ENCODE data around the gene CACNA1G.

The CACNA1G gene

GRCh38 chr17:50548831-50549230 is 11.7 kb upstream of the CACNA1G start:
- no peaks in the 10 kb centered on the region for H3K79me2 ChIP-seq (ENCODE audit: control insufficient read depth, low read length)
- no peaks in the 10 kb centered on the region for H3F3A ChIP-seq (ENCODE audit: control insufficient read depth, insufficient read depth)
- H3K27me3 ChIP-seq (ENCODE audit: control insufficient read depth, low read length), result peaks cover 10% of the 10 kb centered on the region; the same call in 1 of the 2 replicates
- no peaks in the 10 kb centered on the region for H3K9me2 ChIP-seq (replicated peaks; ENCODE audit: control insufficient read depth, low read length)
- H3K4me1 ChIP-seq (ENCODE audit: control insufficient read depth, low read length), result peaks cover 7% of the 10 kb centered on the region
- H4K20me1 ChIP-seq (ENCODE audit: control insufficient read depth, insufficient read depth, low read depth, low read length), result peaks cover 3% of the 10 kb centered on the region; the same call in 1 of the 2 replicates
- no peak overlapping the region for H3K27ac ChIP-seq (ENCODE audit: low read depth, low read length)
- H3K4me3 ChIP-seq (ENCODE audit: low read length), result no peak overlapping the region
- no peaks in the 10 kb centered on the region for H3K36me3 ChIP-seq (ENCODE audit: control insufficient read depth, low read length)
- no peak overlapping the region for H3K4me2 ChIP-seq (ENCODE audit: low read length)
- no peaks in the 10 kb centered on the region for H3K9me3 ChIP-seq (ENCODE audit: control insufficient read depth, insufficient read depth, low read length)
- TF ChIP-seq EZH2phosphoT487 (IDR thresholded peaks at IDR 0.05; ENCODE audit: borderline replicate concordance, low read length), result no peak
- TF ChIP-seq, protein P1, sequence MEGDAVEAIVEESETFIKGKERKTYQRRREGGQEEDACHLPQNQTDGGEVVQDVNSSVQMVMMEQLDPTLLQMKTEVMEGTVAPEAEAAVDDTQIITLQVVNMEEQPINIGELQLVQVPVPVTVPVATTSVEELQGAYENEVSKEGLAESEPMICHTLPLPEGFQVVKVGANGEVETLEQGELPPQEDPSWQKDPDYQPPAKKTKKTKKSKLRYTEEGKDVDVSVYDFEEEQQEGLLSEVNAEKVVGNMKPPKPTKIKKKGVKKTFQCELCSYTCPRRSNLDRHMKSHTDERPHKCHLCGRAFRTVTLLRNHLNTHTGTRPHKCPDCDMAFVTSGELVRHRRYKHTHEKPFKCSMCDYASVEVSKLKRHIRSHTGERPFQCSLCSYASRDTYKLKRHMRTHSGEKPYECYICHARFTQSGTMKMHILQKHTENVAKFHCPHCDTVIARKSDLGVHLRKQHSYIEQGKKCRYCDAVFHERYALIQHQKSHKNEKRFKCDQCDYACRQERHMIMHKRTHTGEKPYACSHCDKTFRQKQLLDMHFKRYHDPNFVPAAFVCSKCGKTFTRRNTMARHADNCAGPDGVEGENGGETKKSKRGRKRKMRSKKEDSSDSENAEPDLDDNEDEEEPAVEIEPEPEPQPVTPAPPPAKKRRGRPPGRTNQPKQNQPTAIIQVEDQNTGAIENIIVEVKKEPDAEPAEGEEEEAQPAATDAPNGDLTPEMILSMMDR (IDR thresholded peaks at IDR 0.05; ENCODE audit: low read depth, low read length, poor library complexity, severe bottlenecking), result no peak

DNA sequence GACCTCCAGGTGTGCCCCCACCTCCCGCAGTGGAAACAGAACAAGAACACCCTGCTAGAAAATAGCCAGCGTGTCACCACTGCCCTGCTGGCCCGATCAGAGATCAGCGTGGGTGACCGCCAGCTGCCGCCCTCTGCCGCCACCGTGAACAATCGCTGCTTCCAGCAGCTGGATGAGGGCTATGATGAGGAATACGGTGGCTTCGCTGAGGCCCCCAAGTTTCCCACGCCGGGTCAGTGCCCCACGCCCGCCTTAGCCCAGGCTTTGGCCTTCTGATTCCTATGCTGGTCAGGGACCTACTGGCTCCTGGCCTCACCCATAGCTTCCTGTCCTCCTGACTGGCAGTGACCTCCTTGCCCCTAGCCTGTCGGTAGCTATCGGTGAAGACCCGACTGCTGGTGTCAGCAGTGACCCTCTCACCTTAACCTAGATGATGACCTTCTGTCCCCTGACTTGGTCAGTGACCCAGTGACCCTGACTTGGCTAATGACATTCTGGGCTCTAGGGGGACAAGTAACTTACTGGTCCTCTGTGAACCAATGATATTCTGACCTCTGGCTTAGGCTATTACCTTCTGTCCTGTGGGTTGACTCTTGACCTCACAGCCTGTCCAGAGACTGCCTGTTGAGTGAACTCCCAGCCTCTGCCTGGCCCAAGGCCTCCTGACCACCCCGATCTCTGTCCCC is 11.1 kb upstream of the CACNA1G start:
- H3K4me2 ChIP-seq (ENCODE audit: low read length), result no peak overlapping the region
- H3K27me3 ChIP-seq (ENCODE audit: control insufficient read depth, low read length), result peaks cover 5% of the 10 kb centered on the region; the same call in 1 of the 2 replicates
- no peaks in the 10 kb centered on the region for H3F3A ChIP-seq (ENCODE audit: control insufficient read depth, insufficient read depth)
- no peak for TF ChIP-seq EZH2phosphoT487 (IDR thresholded peaks at IDR 0.05; ENCODE audit: borderline replicate concordance, low read length)
- TF ChIP-seq, protein P1 (IDR thresholded peaks at IDR 0.05; ENCODE audit: low read depth, low read length, poor library complexity, severe bottlenecking), result no peak
- H3K27ac ChIP-seq (ENCODE audit: low read depth, low read length), result no peak overlapping the region
- H3K9me2 ChIP-seq (replicated peaks; ENCODE audit: control insufficient read depth, low read length), result no peaks in the 10 kb centered on the region
- no peaks in the 10 kb centered on the region for H3K36me3 ChIP-seq (ENCODE audit: control insufficient read depth, low read length)
- no peaks in the 10 kb centered on the region for H3K79me2 ChIP-seq (ENCODE audit: control insufficient read depth, low read length)
- peaks cover 7% of the 10 kb centered on the region for H3K4me1 ChIP-seq (ENCODE audit: control insufficient read depth, low read length)
- H3K4me3 ChIP-seq (ENCODE audit: low read length), result no peak overlapping the region
- H4K20me1 ChIP-seq (ENCODE audit: control insufficient read depth, insufficient read depth, low read depth, low read length), result peaks cover 3% of the 10 kb centered on the region; the same call in 1 of the 2 replicates
- no peaks in the 10 kb centered on the region for H3K9me3 ChIP-seq (ENCODE audit: control insufficient read depth, insufficient read depth, low read length)

GRCh38 chr17:50549969-50550368 is 10.5 kb upstream of the CACNA1G start:
- peaks cover 3% of the 10 kb centered on the region; the same call in 1 of the 2 replicates for H4K20me1 ChIP-seq (ENCODE audit: control insufficient read depth, insufficient read depth, low read depth, low read length)
- H3K4me1 ChIP-seq (ENCODE audit: control insufficient read depth, low read length), result peaks cover 7% of the 10 kb centered on the region
- H3K27me3 ChIP-seq (ENCODE audit: control insufficient read depth, low read length), result peaks cover 5% of the 10 kb centered on the region; the same call in 1 of the 2 replicates
- no peak overlapping the region for H3K4me3 ChIP-seq (ENCODE audit: low read length)
- H3K27ac ChIP-seq (ENCODE audit: low read depth, low read length), result no peak overlapping the region
- H3F3A ChIP-seq (ENCODE audit: control insufficient read depth, insufficient read depth), result no peaks in the 10 kb centered on the region
- no peaks in the 10 kb centered on the region for H3K36me3 ChIP-seq (ENCODE audit: control insufficient read depth, low read length)
- H3K9me3 ChIP-seq (ENCODE audit: control insufficient read depth, insufficient read depth, low read length), result no peaks in the 10 kb centered on the region
- H3K79me2 ChIP-seq (ENCODE audit: control insufficient read depth, low read length), result no peaks in the 10 kb centered on the region
- H3K4me2 ChIP-seq (ENCODE audit: low read length), result no peak overlapping the region
- TF ChIP-seq, protein P1 (IDR thresholded peaks at IDR 0.05; ENCODE audit: low read depth, low read length, poor library complexity, severe bottlenecking), result no peak
- no peak for TF ChIP-seq EZH2phosphoT487 (IDR thresholded peaks at IDR 0.05; ENCODE audit: borderline replicate concordance, low read length)
- no peaks in the 10 kb centered on the region for H3K9me2 ChIP-seq (replicated peaks; ENCODE audit: control insufficient read depth, low read length)
